Muscle of leg (tissue), 11 donors: ENCODE measurements around the gene AK1. TPM values are rescaled to one million over a fixed set of nuclear protein-coding genes. Genes with fewer than 3 reads are reported as not detected.

ENCODE experiments used
- DNase-seq: peaks from one replicate; pipeline ENCODE4 v3.0.0; 2013
- H3K27ac ChIP-seq: one replicate; pipeline ENCODE4 v1.5.1; 2013; ENCODE audit warnings: mild to moderate bottlenecking, low read length, control low read depth
- H3K27me3 ChIP-seq: one replicate; pipeline ENCODE4 v1.6.1; 2013; ENCODE audit warnings: low read length; ENCODE audit not compliant: control insufficient read depth, insufficient read depth
- H3K36me3 ChIP-seq: one replicate; pipeline ENCODE4 v1.6.1; 2013; ENCODE audit warnings: low read length; ENCODE audit not compliant: control insufficient read depth, insufficient read depth
- H3K4me1 ChIP-seq: one replicate; pipeline ENCODE4 v1.6.1; 2013; ENCODE audit warnings: low read length; ENCODE audit not compliant: control insufficient read depth, insufficient read depth
- H3K4me3 ChIP-seq: one replicate; pipeline ENCODE4 v1.5.1; 2013; ENCODE audit warnings: low read length, control low read depth
- H3K9me3 ChIP-seq: replicated peaks from 2 replicates; pipeline ENCODE4 v1.6.1; 2013; ENCODE audit warnings: low read depth, low read length; ENCODE audit not compliant: control insufficient read depth
- WGBS: methylation state at CpG from one replicate; pipeline ENCODE4 v1.1.5; 2013; ENCODE audit warnings: missing lambda C conversion rate; ENCODE audit not compliant: insufficient coverage; 5-methylcytosine and 5-hydroxymethylcytosine counted together
- polyA plus RNA-seq, 8 donors: library from polyadenylated mRNA; unstranded; fragments of 120-200 nt; gene quantifications; one replicate each; pipeline versions ENCODE4 v1.2.1 to v1.2.3, GENCODE V29; 2013; ENCODE audit warnings: inconsistent platforms in 1 of 8, low replicate concordance in 1 of 8; ENCODE audit not compliant: insufficient read length in 8 of 8, insufficient read depth in 1 of 8
- total RNA-seq: library from RNA; stranded (reverse); fragments of 120-200 nt; gene quantifications from one replicate; pipeline ENCODE4 v1.2.4, GENCODE V29; 2013

AK1 gene
- total and polyA plus RNA-seq, 9 donors, result 579 to 1,396 (median 1,100) TPM

GRCh38 chr9:127919253-127919815 is 41.9 kb upstream of the AK1 start:
- H3K27me3 ChIP-seq, result peaks cover 10% of the 10 kb centered on the region
- peaks cover 5% of the 10 kb centered on the region for H3K36me3 ChIP-seq
- H3K4me3 ChIP-seq, result no peak overlapping the region
- WGBS, result 20% methylated on average over 1 of the region's 8 CpGs
- H3K27ac ChIP-seq, result peak overlapping the region; percentile 29
- peaks cover 49% of the 10 kb centered on the region for H3K4me1 ChIP-seq
- no peaks in the 10 kb centered on the region for H3K9me3 ChIP-seq
- peak; percentile 69 for DNase-seq

GRCh38 chr9:127918183-127919107 is 41.0 kb upstream of the AK1 start:
- Histone ChIP-seq H3K4me3 (no peak overlapping the region), H3K36me3 (peaks cover 8% of the 10 kb centered on the region), H3K4me1 (peaks cover 49% of the 10 kb centered on the region), H3K27ac (no peak overlapping the region), H3K9me3 (no peaks in the 10 kb centered on the region), H3K27me3 (peaks cover 10% of the 10 kb centered on the region)
- DNase-seq, result no peak
- WGBS, result 82% methylated on average over 7 of the region's 8 CpGs

GRCh38 chr9:127917603-127918002 is 40.1 kb upstream of the AK1 start:
- Histone ChIP-seq H3K4me1 (peaks cover 49% of the 10 kb centered on the region), H3K36me3 (peaks cover 14% of the 10 kb centered on the region), H3K4me3 (no peak overlapping the region), H3K9me3 (no peaks in the 10 kb centered on the region), H3K27me3 (peaks cover 5% of the 10 kb centered on the region), H3K27ac (peak overlapping the region; percentile 62)
- no peak for DNase-seq
- WGBS, result 58% methylated on average over 4 of the region's 6 CpGs

GRCh38 chr9:127916720-127917581 is 39.5 kb upstream of the AK1 start, which contains the start of gene ST6GALNAC4:
Gene ST6GALNAC4, minus strand, starts transcription at chr9:127917041. Its CDS starts 622 bp downstream, at chr9:127916419.
- Histone ChIP-seq H3K4me1 (peaks cover 47% of the 10 kb centered on the region), H3K9me3 (no peaks in the 10 kb centered on the region), H3K27me3 (peaks cover 3% of the 10 kb centered on the region), H3K27ac (peak within 1 kb of the TSS; percentile 90), H3K36me3 (peaks cover 20% of the 10 kb centered on the region), H3K4me3 (peak within 1 kb of the TSS; percentile 53)
- WGBS, result 1% methylated on average over 65 of the region's 71 CpGs
- DNase-seq, result peak; percentile 96

- Histone ChIP-seq H3K36me3 (peaks cover 28% of the 10 kb centered on the region), H3K4me1 (peaks cover 39% of the 10 kb centered on the region)
- peak; percentile 27 for DNase-seq
These were observed 38.6 kb upstream of the AK1 start for GRCh38 chr9:127915801-127916719.

GRCh38 chr9:127915325-127915752 is 37.9 kb upstream of the AK1 start:
- no peaks in the 10 kb centered on the region for H3K27me3 ChIP-seq
- DNase-seq, result no peak
- peaks cover 42% of the 10 kb centered on the region for H3K4me1 ChIP-seq
- WGBS, result no CpG with 5 or more reads among the region's 5 CpGs
- H3K4me3 ChIP-seq, result no peak overlapping the region
- H3K36me3 ChIP-seq, result peaks cover 36% of the 10 kb centered on the region
- no peaks in the 10 kb centered on the region for H3K9me3 ChIP-seq
- H3K27ac ChIP-seq, result peak overlapping the region; percentile 76

More at GRCh38 chr9:127915801-127916719, 38.6 kb upstream of the AK1 start:
- Histone ChIP-seq H3K27ac (peak overlapping the region; percentile 90), H3K4me3 (peak overlapping the region; percentile 53), H3K27me3 (no peaks in the 10 kb centered on the region), H3K9me3 (no peaks in the 10 kb centered on the region)
- WGBS, result 49% methylated on average over 8 of the region's 27 CpGs

GRCh38 chr9:127913682-127914081 is 36.2 kb upstream of the AK1 start:
- Histone ChIP-seq H3K4me1 (peaks cover 37% of the 10 kb centered on the region), H3K9me3 (no peaks in the 10 kb centered on the region), H3K36me3 (peaks cover 46% of the 10 kb centered on the region), H3K27ac (no peak overlapping the region), H3K4me3 (no peak overlapping the region), H3K27me3 (no peaks in the 10 kb centered on the region)
- DNase-seq, result no peak
- WGBS, result 95% methylated on average over 10 of the region's 11 CpGs

- 67% methylated on average over 1 of the region's 5 CpGs for WGBS
- no peaks in the 10 kb centered on the region for H3K27me3 ChIP-seq
- no peak overlapping the region for H3K27ac ChIP-seq
- no peaks in the 10 kb centered on the region for H3K9me3 ChIP-seq
- H3K4me1 ChIP-seq, result peaks cover 29% of the 10 kb centered on the region
- no peak overlapping the region for H3K4me3 ChIP-seq
- H3K36me3 ChIP-seq, result peaks cover 52% of the 10 kb centered on the region
- no peak for DNase-seq
These were observed 35.4 kb upstream of the AK1 start for GRCh38 chr9:127912882-127913281.

GRCh38 chr9:127912296-127912695 is 34.8 kb upstream of the AK1 start:
- H3K9me3 ChIP-seq, result no peaks in the 10 kb centered on the region
- H3K27me3 ChIP-seq, result no peaks in the 10 kb centered on the region
- 95% methylated on average over 31 of the region's 31 CpGs for WGBS
- no peak for DNase-seq
- H3K4me1 ChIP-seq, result peaks cover 24% of the 10 kb centered on the region
- no peak overlapping the region for H3K27ac ChIP-seq
- H3K4me3 ChIP-seq, result no peak overlapping the region
- H3K36me3 ChIP-seq, result peaks cover 53% of the 10 kb centered on the region
